HepG2 (cell line): ENCODE data around the gene CAPN11. TPM values are rescaled to one million over a fixed set of nuclear protein-coding genes. Genes with fewer than 3 reads are reported as not detected.
A peak's percentile ranks its signal among the peaks of the same experiment; 100 is the strongest.

ENCODE experiments used
- ATAC-seq: fragments of 200-7000 bp; cut with Tn5 transposase; 3 replicates; pipeline ENCODE4 v1.9.1; 2020; ENCODE audit warnings: mild to moderate bottlenecking, moderate library complexity
- BruUV-seq: library from RNA; stranded (reverse); fragments of 400-500 nt; replicated peaks from 2 replicates; lab custom pipeline; 2021; lab: Mats Ljungman, UMichigan
- CTCF ChIA-PET: fragments of 300-600 bp; formaldehyde crosslinking; extraction: SDS; loops from one replicate; lab custom pipeline; 2021; ENCODE audit warnings: low total read pairs, inconsistent platforms, low intra/inter-chr PET ratio; lab: Yijun Ruan, JAX
- POLR2A ChIA-PET: fragments of 350-600 bp; sonication (Branson Sonifier 250); formaldehyde crosslinking; loops from one replicate; lab custom pipeline; 2020; ENCODE audit warnings: antibody characterized with exemption, inconsistent platforms; lab: Yijun Ruan, JAX
- DNase-seq: peaks from one replicate; pipeline ENCODE4 v3.0.0-alpha.2; 2015; ENCODE audit warnings: low spot score
- FAIRE-seq: peaks from 3 replicates; lab custom pipeline; 2011; peaks lifted over from hg19 to GRCh38; lab: Jason Lieb, UNC
- H2AFZ ChIP-seq: one replicate; pipeline ENCODE4 v1.6.1; 2011; ENCODE audit warnings: low read length, inconsistent platforms
- H3K27ac ChIP-seq: fragments of 300-600 bp; 3 replicates; pipeline ENCODE4 v1.8.0; 2011; ENCODE audit warnings: mixed run types, mild to moderate bottlenecking, mixed read lengths, low read length, inconsistent platforms; ENCODE audit not compliant: insufficient read depth; ENCODE audit errors: extremely low read length
- H3K27me3 ChIP-seq, 2 experiments: fragments of 200-600 bp in 1 of 2; 2 replicates in 1 of 2; 3 replicates in 1 of 2; pipeline versions ENCODE4 v1.6.0 to v1.8.0; 2011; ENCODE audit warnings: low read length in 2 of 2, mild to moderate bottlenecking in 2 of 2, moderate library complexity in 2 of 2, inconsistent platforms in 1 of 2; ENCODE audit not compliant: insufficient read depth in 2 of 2, control insufficient read depth in 1 of 2
- H3K36me3 ChIP-seq, 2 experiments: fragments of 200-600 bp in 1 of 2; replicated peaks in 1 of 2; 2 replicates in 1 of 2; 3 replicates in 1 of 2; pipeline versions ENCODE4 v1.5.1 to v1.8.0; 2011; ENCODE audit warnings: low read length in 2 of 2, inconsistent platforms in 1 of 2; ENCODE audit not compliant: insufficient read depth in 2 of 2, control insufficient read depth in 1 of 2
- H3K4me1 ChIP-seq: 2 replicates; pipeline ENCODE4 v1.5.1; 2012; ENCODE audit warnings: low read length, inconsistent platforms; ENCODE audit not compliant: insufficient read depth
- H3K4me2 ChIP-seq: 2 replicates; pipeline ENCODE4 v1.6.0; 2011; ENCODE audit warnings: low read depth, low read length, inconsistent platforms
- H3K4me3 ChIP-seq, 3 experiments: fragments of 200-600 bp in 1 of 3; sonication (generic), shearing (Covaris generic) in 1 of 3; replicated peaks in 1 of 3; 2 replicates each; pipeline ENCODE4 v1.5.1; 2011 to 2016; ENCODE audit warnings: low read length in 3 of 3, inconsistent platforms in 2 of 3, low read depth in 2 of 3, mild to moderate bottlenecking in 2 of 3, control low read depth in 1 of 3, mixed read lengths in 1 of 3; ENCODE audit not compliant: insufficient read depth in 1 of 3
- H3K79me2 ChIP-seq: one replicate; pipeline ENCODE4 v1.6.1; 2011; ENCODE audit warnings: low read length, inconsistent platforms; ENCODE audit not compliant: insufficient read depth
- H3K9ac ChIP-seq: 2 replicates; pipeline ENCODE4 v1.6.0; 2011; ENCODE audit warnings: mild to moderate bottlenecking, low read depth, low read length, inconsistent platforms; ENCODE audit not compliant: insufficient read depth
- H3K9me3 ChIP-seq: 2 replicates; pipeline ENCODE4 v1.5.1; 2012; ENCODE audit warnings: mild to moderate bottlenecking, low read length
- H4K20me1 ChIP-seq: 2 replicates; pipeline ENCODE4 v1.6.0; 2011; ENCODE audit warnings: inconsistent platforms, mild to moderate bottlenecking, low read length, moderate library complexity; ENCODE audit not compliant: insufficient read depth
- AGO2 ChIP-seq: fragments of 200-400 bp; formaldehyde crosslinking; optimal IDR thresholded peaks from 2 replicates; pipeline ENCODE3; 2017; ENCODE audit warnings: mild to moderate bottlenecking, low read depth, low read length, moderate library complexity
- GABPB1 ChIP-seq: IDR thresholded peaks from 2 replicates; pipeline ENCODE4 v1.6.1; 2016; ENCODE audit warnings: mild to moderate bottlenecking, missing genetic modification reagents, moderate library complexity, missing compliant biosample characterization
- KLF15 ChIP-seq: sonication (generic); formaldehyde crosslinking; IDR thresholded peaks from 2 replicates; pipeline ENCODE4 v1.8.1; 2023; ENCODE audit warnings: borderline replicate concordance, mild to moderate bottlenecking, inconsistent platforms, missing genetic modification reagents, mixed read lengths
- NRL ChIP-seq: sonication (generic); formaldehyde crosslinking; IDR thresholded peaks from 2 replicates; pipeline ENCODE4 v1.5.0; 2020; ENCODE audit warnings: missing genetic modification reagents, mild to moderate bottlenecking, moderate library complexity, borderline replicate concordance
- POLR2AphosphoS5 ChIP-seq: IDR thresholded peaks from 2 replicates; pipeline ENCODE4 v1.6.1; 2012; ENCODE audit warnings: low read depth, low read length
- RAD51 ChIP-seq: fragments of 450-650 bp; IDR thresholded peaks from 2 replicates; pipeline ENCODE4 v1.6.1; 2016; ENCODE audit warnings: borderline replicate concordance
- RBM22 ChIP-seq: fragments of 200-400 bp; formaldehyde crosslinking; optimal IDR thresholded peaks from 2 replicates; pipeline ENCODE3; 2017; ENCODE audit warnings: mild to moderate bottlenecking, low read length, moderate library complexity
- RXRA ChIP-seq: sonication (generic); formaldehyde crosslinking; IDR thresholded peaks from 2 replicates; pipeline ENCODE4 v1.5.1; 2020; ENCODE audit warnings: missing genetic modification reagents
- ZBTB7A ChIP-seq: sonication (generic); formaldehyde crosslinking; IDR thresholded peaks from 2 replicates; pipeline ENCODE4 v1.8.0; 2022; ENCODE audit warnings: mild to moderate bottlenecking, missing genetic modification reagents
- ZC3H13 ChIP-seq: sonication (generic); formaldehyde crosslinking; IDR thresholded peaks from 2 replicates; pipeline ENCODE4 v1.8.1; 2023; ENCODE audit warnings: mild to moderate bottlenecking, missing genetic modification reagents, moderate library complexity
- ZFP82 ChIP-seq: sonication (generic); formaldehyde crosslinking; IDR thresholded peaks from 2 replicates; pipeline ENCODE4 v1.5.1; 2020; ENCODE audit warnings: mild to moderate bottlenecking, missing genetic modification reagents, borderline replicate concordance
- ZNF205 ChIP-seq: IDR thresholded peaks from 2 replicates; pipeline ENCODE4 v1.6.1; 2018; ENCODE audit warnings: missing biosample characterization, missing genetic modification reagents
- ZNF660 ChIP-seq: sonication (generic); formaldehyde crosslinking; IDR thresholded peaks from 2 replicates; pipeline ENCODE4 v1.5.1; 2020; ENCODE audit warnings: mild to moderate bottlenecking, low read depth, missing genetic modification reagents, borderline replicate concordance
- ZNF672 ChIP-seq: sonication (generic); formaldehyde crosslinking; IDR thresholded peaks from 2 replicates; pipeline ENCODE4 v1.8.1; 2022; ENCODE audit warnings: missing genetic modification reagents
- ZSCAN29 ChIP-seq: sonication (generic); formaldehyde crosslinking; conservative IDR thresholded peaks from 2 replicates; pipeline ENCODE4 v1.4.0; 2020; ENCODE audit warnings: mild to moderate bottlenecking, missing genetic modification reagents
- WGBS: methylation state at CpG from one replicate; pipeline ENCODE4 v1.1.6; 2017; ENCODE audit warnings: low lambda C conversion rate; 5-methylcytosine and 5-hydroxymethylcytosine counted together
- in situ Hi-C: cut with HindIII; loops from 2 replicates; pipeline ENCODE4 v1.10.0; 2017; ENCODE audit warnings: low pct_unique_long_range_greater_than_20kb; ENCODE audit not compliant: extremely low pct_ligation_motif_present
- intact Hi-C: fragments of 100-400 bp; cut with micrococcal nuclease; formaldehyde crosslinking; loops from one replicate; pipeline ENCODE4 v1.10.0; 2022; ENCODE audit not compliant: unreplicated experiment
- polyA plus RNA-seq, 8 experiments: library from polyadenylated mRNA; depleted of rRNA in 3 of 8; stranded (reverse) in 7 of 8; unstranded in 1 of 8; fragments of >200 nt; fragmentation: Illumina TruSeq in 4 of 8; extraction: Trizol in 4 of 8; gene quantifications; 2 replicates each; pipeline versions ENCODE4 v1.2.1 to v1.2.3, GENCODE V29; 2011 to 2016; ENCODE audit warnings: low read depth in 4 of 8, missing spikeins in 1 of 8, mixed read lengths in 1 of 8; ENCODE audit not compliant: insufficient read depth in 1 of 8
- total RNA-seq, 5 experiments: library from RNA; depleted of rRNA; stranded (reverse); fragments of >200 nt; fragmentation: Illumina TruSeq; extraction: Trizol; gene quantifications; 2 replicates each; pipeline ENCODE4 v1.2.3, GENCODE V29; 2016; ENCODE audit warnings: low read depth in 1 of 5
- TF ChIP-seq, protein P1 (sequence below), 2 experiments: sonication (generic) in 1 of 2; formaldehyde crosslinking in 1 of 2; IDR thresholded peaks; 2 replicates each; pipeline versions ENCODE4 v1.4.0 to v1.6.1; 2018 to 2020; ENCODE audit warnings: missing genetic modification reagents in 2 of 2, borderline replicate concordance in 1 of 2, low read depth in 1 of 2, mild to moderate bottlenecking in 1 of 2, missing biosample characterization in 1 of 2
- TF ChIP-seq, protein P2 (sequence below): sonication (generic); formaldehyde crosslinking; IDR thresholded peaks from 2 replicates; pipeline ENCODE4 v1.8.0; 2022; ENCODE audit warnings: mild to moderate bottlenecking, missing genetic modification reagents, moderate library complexity
- TF ChIP-seq, protein P3 (sequence below): sonication (generic); formaldehyde crosslinking; IDR thresholded peaks from 2 replicates; pipeline ENCODE4 v1.8.0; 2022; ENCODE audit warnings: mild to moderate bottlenecking, missing genetic modification reagents
- TF ChIP-seq, protein P4 (sequence below): sonication (generic); formaldehyde crosslinking; IDR thresholded peaks from 2 replicates; pipeline ENCODE4 v1.5.0; 2020; ENCODE audit warnings: missing genetic modification reagents, mild to moderate bottlenecking, borderline replicate concordance
- TF ChIP-seq, protein P5 (sequence below): IDR thresholded peaks from 2 replicates; pipeline ENCODE4 v1.6.1; 2018; ENCODE audit warnings: missing genetic modification reagents, mild to moderate bottlenecking, missing compliant biosample characterization

Gene CAPN11
- total and polyA plus RNA-seq, 2 of the 13 experiments (the other 11 are each of a cell fraction or from before 2014, with no cell fraction given), result 0.07 to 0.11 TPM

DNA sequence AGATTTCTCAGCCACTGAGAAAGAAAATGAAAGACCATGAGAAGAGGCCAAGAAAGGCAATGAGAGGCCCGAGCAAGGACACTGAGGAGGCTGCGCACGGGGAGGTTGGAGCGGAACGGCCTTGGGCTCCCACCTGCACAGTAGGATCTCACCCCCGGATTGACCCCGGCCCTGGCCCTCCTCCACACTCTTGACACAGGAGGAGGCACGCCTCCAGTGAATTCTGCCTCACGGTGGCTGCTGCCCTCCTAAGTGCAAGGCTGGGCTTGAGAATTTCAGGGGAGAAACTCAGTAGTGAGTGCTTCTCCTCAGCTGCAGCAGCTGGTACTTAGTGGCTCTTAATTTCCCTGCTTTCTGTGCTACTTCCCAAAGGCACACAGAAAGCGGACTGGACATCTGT lies 49.4 kb upstream of the CAPN11 start:
- no peak for FAIRE-seq
- H3K27me3 ChIP-seq, result no peaks in the 10 kb centered on the region
- 95% methylated on average over 10 of the region's 10 CpGs for WGBS
- peaks cover 38 to 79% of the 10 kb centered on the region in 2 experiments for H3K36me3 ChIP-seq
- no peak overlapping the region for H3K4me2 ChIP-seq
- H3K4me3 ChIP-seq, result no peak overlapping the region
- H3K4me1 ChIP-seq, result peaks cover 62% of the 10 kb centered on the region
- H3K79me2 ChIP-seq, result peaks cover 26% of the 10 kb centered on the region
- H3K27ac ChIP-seq, result no peak overlapping the region
- no peak overlapping the region for H2AFZ ChIP-seq
- no peaks in the 10 kb centered on the region for H4K20me1 ChIP-seq
- BruUV-seq, result no TSS peak
- no peaks in the 10 kb centered on the region for H3K9me3 ChIP-seq
- DNase-seq, result no peak
- intact Hi-C loops, result no loop called here
- no peak overlapping the region for H3K9ac ChIP-seq
- CTCF ChIA-PET, result no interaction called here
- no peak for ATAC-seq
- in situ Hi-C loops, result no loop called here
- POLR2A ChIA-PET, result interaction anchor here (1.3 kb wide), 1 partner anchor 9 kb away, joined by 4 read pairs; no protein-coding TSS in a partner anchor
- TF ChIP-seq, protein P1, sequence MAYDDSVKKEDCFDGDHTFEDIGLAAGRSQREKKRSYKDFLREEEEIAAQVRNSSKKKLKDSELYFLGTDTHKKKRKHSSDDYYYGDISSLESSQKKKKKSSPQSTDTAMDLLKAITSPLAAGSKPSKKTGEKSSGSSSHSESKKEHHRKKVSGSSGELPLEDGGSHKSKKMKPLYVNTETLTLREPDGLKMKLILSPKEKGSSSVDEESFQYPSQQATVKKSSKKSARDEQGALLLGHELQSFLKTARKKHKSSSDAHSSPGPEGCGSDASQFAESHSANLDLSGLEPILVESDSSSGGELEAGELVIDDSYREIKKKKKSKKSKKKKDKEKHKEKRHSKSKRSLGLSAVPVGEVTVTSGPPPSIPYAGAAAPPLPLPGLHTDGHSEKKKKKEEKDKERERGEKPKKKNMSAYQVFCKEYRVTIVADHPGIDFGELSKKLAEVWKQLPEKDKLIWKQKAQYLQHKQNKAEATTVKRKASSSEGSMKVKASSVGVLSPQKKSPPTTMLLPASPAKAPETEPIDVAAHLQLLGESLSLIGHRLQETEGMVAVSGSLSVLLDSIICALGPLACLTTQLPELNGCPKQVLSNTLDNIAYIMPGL (CRISPR knock-in tag; IDR thresholded peaks at IDR 0.05; ENCODE audit: borderline replicate concordance in 1 of 2, low read depth in 1 of 2), result no peak
- TF ChIP-seq ZSCAN29 (CRISPR knock-in tag), result no peak
- no peak for TF ChIP-seq GABPB1 (CRISPR knock-in tag)
- TF ChIP-seq ZFP82 (CRISPR knock-in tag), result no peak
- no peak for TF ChIP-seq ZNF205 (CRISPR knock-in tag)
- no peak for TF ChIP-seq NRL (CRISPR knock-in tag)
- TF ChIP-seq RAD51, result no peak
- no peak for TF ChIP-seq ZC3H13 (CRISPR knock-in tag)
- TF ChIP-seq, protein P2, sequence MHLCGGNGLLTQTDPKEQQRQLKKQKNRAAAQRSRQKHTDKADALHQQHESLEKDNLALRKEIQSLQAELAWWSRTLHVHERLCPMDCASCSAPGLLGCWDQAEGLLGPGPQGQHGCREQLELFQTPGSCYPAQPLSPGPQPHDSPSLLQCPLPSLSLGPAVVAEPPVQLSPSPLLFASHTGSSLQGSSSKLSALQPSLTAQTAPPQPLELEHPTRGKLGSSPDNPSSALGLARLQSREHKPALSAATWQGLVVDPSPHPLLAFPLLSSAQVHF, result no peak
- TF ChIP-seq, protein P3, sequence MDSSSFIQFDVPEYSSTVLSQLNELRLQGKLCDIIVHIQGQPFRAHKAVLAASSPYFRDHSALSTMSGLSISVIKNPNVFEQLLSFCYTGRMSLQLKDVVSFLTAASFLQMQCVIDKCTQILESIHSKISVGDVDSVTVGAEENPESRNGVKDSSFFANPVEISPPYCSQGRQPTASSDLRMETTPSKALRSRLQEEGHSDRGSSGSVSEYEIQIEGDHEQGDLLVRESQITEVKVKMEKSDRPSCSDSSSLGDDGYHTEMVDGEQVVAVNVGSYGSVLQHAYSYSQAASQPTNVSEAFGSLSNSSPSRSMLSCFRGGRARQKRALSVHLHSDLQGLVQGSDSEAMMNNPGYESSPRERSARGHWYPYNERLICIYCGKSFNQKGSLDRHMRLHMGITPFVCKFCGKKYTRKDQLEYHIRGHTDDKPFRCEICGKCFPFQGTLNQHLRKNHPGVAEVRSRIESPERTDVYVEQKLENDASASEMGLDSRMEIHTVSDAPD, result no peak
- TF ChIP-seq KLF15 (CRISPR knock-in tag), result no peak
- TF ChIP-seq POLR2AphosphoS5, result peak; percentile 15; the same call in 1 of the 2 replicates
- TF ChIP-seq AGO2, result peak; percentile 45
- peak; percentile 56 for TF ChIP-seq RBM22
- TF ChIP-seq, protein P4, sequence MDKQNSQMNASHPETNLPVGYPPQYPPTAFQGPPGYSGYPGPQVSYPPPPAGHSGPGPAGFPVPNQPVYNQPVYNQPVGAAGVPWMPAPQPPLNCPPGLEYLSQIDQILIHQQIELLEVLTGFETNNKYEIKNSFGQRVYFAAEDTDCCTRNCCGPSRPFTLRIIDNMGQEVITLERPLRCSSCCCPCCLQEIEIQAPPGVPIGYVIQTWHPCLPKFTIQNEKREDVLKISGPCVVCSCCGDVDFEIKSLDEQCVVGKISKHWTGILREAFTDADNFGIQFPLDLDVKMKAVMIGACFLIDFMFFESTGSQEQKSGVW, result no peak
- TF ChIP-seq ZNF672 (CRISPR knock-in tag), result no peak
- TF ChIP-seq ZNF660 (CRISPR knock-in tag), result no peak
- TF ChIP-seq RXRA (CRISPR knock-in tag), result no peak; the same call in 1 of the 2 replicates
- TF ChIP-seq, protein P5, sequence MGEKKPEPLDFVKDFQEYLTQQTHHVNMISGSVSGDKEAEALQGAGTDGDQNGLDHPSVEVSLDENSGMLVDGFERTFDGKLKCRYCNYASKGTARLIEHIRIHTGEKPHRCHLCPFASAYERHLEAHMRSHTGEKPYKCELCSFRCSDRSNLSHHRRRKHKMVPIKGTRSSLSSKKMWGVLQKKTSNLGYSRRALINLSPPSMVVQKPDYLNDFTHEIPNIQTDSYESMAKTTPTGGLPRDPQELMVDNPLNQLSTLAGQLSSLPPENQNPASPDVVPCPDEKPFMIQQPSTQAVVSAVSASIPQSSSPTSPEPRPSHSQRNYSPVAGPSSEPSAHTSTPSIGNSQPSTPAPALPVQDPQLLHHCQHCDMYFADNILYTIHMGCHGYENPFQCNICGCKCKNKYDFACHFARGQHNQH (CRISPR knock-in tag), result no peak
- TF ChIP-seq ZBTB7A, result no peak
